ENCODE results near the gene ZNF263. TPM values are rescaled to one million over a fixed set of nuclear protein-coding genes. Genes with fewer than 3 reads are reported as not detected.

Gene ZNF263
- total and polyA plus RNA-seq, 3 experiments from 2014 or later, result 29.2 to 47.7 (median 35.1) TPM

Other genes starting within 250 kb of the ZNF263 start
- not detected for gene BICDL2, start 246.5 kb upstream of the ZNF263 start, total RNA-seq
- gene BICDL2, start 246.5 kb upstream of the ZNF263 start, polyA plus RNA-seq, result not detected
- gene MMP25, start 236.9 kb upstream of the ZNF263 start, total RNA-seq, result 1 to 10 TPM; 1.5 to 1.9 TPM
- gene MMP25, start 236.9 kb upstream of the ZNF263 start, polyA plus RNA-seq, result 0.90 TPM
- 100 to 1,000 TPM; 975 to 992 TPM for gene IL32, start 217.9 kb upstream of the ZNF263 start, total RNA-seq
- gene IL32, start 217.9 kb upstream of the ZNF263 start, polyA plus RNA-seq, result 3,843 TPM
- under 1 TPM in 1 of 2 experiments, not detected in 1; 0.15 TPM for gene ZSCAN10, start 184.2 kb upstream of the ZNF263 start, total RNA-seq
- not detected for gene ZSCAN10, start 184.2 kb upstream of the ZNF263 start, polyA plus RNA-seq
- gene ZNF205, start 170.9 kb upstream of the ZNF263 start, total RNA-seq, result under 1 TPM in 1 of 2 experiments, not detected in 1; 0.11 TPM
- not detected for gene ZNF205, start 170.9 kb upstream of the ZNF263 start, polyA plus RNA-seq
- gene ZNF213, start 148.5 kb upstream of the ZNF263 start, total RNA-seq, result 10 to 100 TPM; 10.4 to 10.5 TPM
- gene ZNF213, start 148.5 kb upstream of the ZNF263 start, polyA plus RNA-seq, result 3.8 TPM
- gene OR1F1, start 95.3 kb upstream of the ZNF263 start, total RNA-seq, result not detected
- not detected for gene OR1F1, start 95.3 kb upstream of the ZNF263 start, polyA plus RNA-seq
- 10 to 100 TPM; 13.0 to 14.6 TPM for gene ZNF200, start 48.3 kb upstream of the ZNF263 start, total RNA-seq
- 11.2 TPM for gene ZNF200, start 48.3 kb upstream of the ZNF263 start, polyA plus RNA-seq
- under 1 TPM in 1 of 2 experiments, not detected in 1; 0.18 TPM for gene MEFV, start 26.9 kb upstream of the ZNF263 start, total RNA-seq
- gene MEFV, start 26.9 kb upstream of the ZNF263 start, polyA plus RNA-seq, result not detected
- gene TIGD7, start 21.9 kb downstream of the ZNF263 start, total RNA-seq, result 1 to 10 TPM; 5.1 to 5.2 TPM
- 4.9 TPM for gene TIGD7, start 21.9 kb downstream of the ZNF263 start, polyA plus RNA-seq
- gene ZNF75A, start 22.0 kb downstream of the ZNF263 start, total RNA-seq, result 10 to 100 TPM; 37.9 to 42.0 TPM
- 22.7 TPM for gene ZNF75A, start 22.0 kb downstream of the ZNF263 start, polyA plus RNA-seq
- not detected for gene OR2C1, start 72.4 kb downstream of the ZNF263 start, total RNA-seq
- gene OR2C1, start 72.4 kb downstream of the ZNF263 start, polyA plus RNA-seq, result 0.15 TPM
- 10 to 100 TPM; 13.5 to 15.6 TPM for gene ZSCAN32, start 117.5 kb downstream of the ZNF263 start, total RNA-seq
- 17.3 TPM for gene ZSCAN32, start 117.5 kb downstream of the ZNF263 start, polyA plus RNA-seq
- 10 to 100 TPM; 11.4 to 12.3 TPM for gene ZNF174, start 117.7 kb downstream of the ZNF263 start, total RNA-seq
- gene ZNF174, start 117.7 kb downstream of the ZNF263 start, polyA plus RNA-seq, result 18.8 TPM
- gene ZNF597, start 160.0 kb downstream of the ZNF263 start, total RNA-seq, result 1 to 10 TPM; 2.4 TPM
- gene ZNF597, start 160.0 kb downstream of the ZNF263 start, polyA plus RNA-seq, result 1.3 TPM
- gene NAA60, start 160.2 kb downstream of the ZNF263 start, total RNA-seq, result 10 to 100 TPM; 33.1 to 33.9 TPM
- 65.5 TPM for gene NAA60, start 160.2 kb downstream of the ZNF263 start, polyA plus RNA-seq
- gene C16orf90, start 212.0 kb downstream of the ZNF263 start, total RNA-seq, result not detected
- not detected for gene C16orf90, start 212.0 kb downstream of the ZNF263 start, polyA plus RNA-seq
- gene CLUAP1, start 217.5 kb downstream of the ZNF263 start, total RNA-seq, result 10 to 100 TPM; 15.1 to 17.8 TPM
- gene CLUAP1, start 217.5 kb downstream of the ZNF263 start, polyA plus RNA-seq, result 23.3 TPM